ENCODE measurements around the gene GSE1. TPM values are rescaled to one million over a fixed set of nuclear protein-coding genes. Genes with fewer than 3 reads are reported as not detected.

The GSE1 gene
- total RNA-seq, 3 donors from 2014 or later = 52.3 to 105 (median 60.7) TPM

- H3K27me3 ChIP-seq = no peaks in the 10 kb centered on the region
- H3K36me3 ChIP-seq = no peaks in the 10 kb centered on the region
- H3K4me1 ChIP-seq = peaks cover 0 to 15% of the 10 kb centered on the region in 2 donors
- H3K4me3 ChIP-seq = no peak overlapping the region
- peak overlapping the region; percentile 53 to 64 for H3K27ac ChIP-seq
- peak in 1 of 2 donors; percentile 73 for DNase-seq (ENCODE audit: low spot score in 2 of 2)
- H3K9me3 ChIP-seq = no peaks in the 10 kb centered on the region
- intact Hi-C loops (cut with DNase I; ENCODE audit: low total_unique reads) = loop anchor here (2.0 kb wide), 1 partner anchor 97 kb away; no protein-coding TSS in a partner anchor
- TF ChIP-seq POLR2AphosphoS5 (IDR thresholded peaks at IDR 0.05) (peak in 1 of 3 donors; percentile 32), POLR2A (IDR thresholded peaks at IDR 0.05) (no peak)
These were observed 8.7 kb downstream of the GSE1 start for GRCh38 chr16:85621698-85622428.

GRCh38 chr16:85622683-85623082 lies 9.6 kb downstream of the GSE1 start:
- H3K4me1 ChIP-seq = peaks cover 0 to 11% of the 10 kb centered on the region in 2 donors
- intact Hi-C loops (cut with DNase I; ENCODE audit: low total_unique reads) = no loop called here
- no peaks in the 10 kb centered on the region for H3K9me3 ChIP-seq
- H3K27ac ChIP-seq = no peak overlapping the region
- H3K36me3 ChIP-seq = no peaks in the 10 kb centered on the region
- H3K27me3 ChIP-seq = no peaks in the 10 kb centered on the region
- DNase-seq (ENCODE audit: low spot score in 2 of 2) = no peak
- TF ChIP-seq POLR2AphosphoS5 (IDR thresholded peaks at IDR 0.05) (no peak), POLR2A (IDR thresholded peaks at IDR 0.05) (no peak), CTCF (IDR thresholded peaks at IDR 0.05) (no peak)
- no peak overlapping the region for H3K4me3 ChIP-seq

- Histone ChIP-seq H3K9me3 (no peaks in the 10 kb centered on the region), H3K27ac (no peak overlapping the region), H3K36me3 (no peaks in the 10 kb centered on the region), H3K4me1 (peaks cover 0 to 11% of the 10 kb centered on the region in 2 donors), H3K4me3 (no peak overlapping the region), H3K27me3 (no peaks in the 10 kb centered on the region)
- no peak for TF ChIP-seq POLR2AphosphoS5 (IDR thresholded peaks at IDR 0.05)
- DNase-seq (ENCODE audit: low spot score in 2 of 2) = no peak
- intact Hi-C loops (cut with DNase I; ENCODE audit: low total_unique reads) = no loop called here
These were observed 10.1 kb downstream of the GSE1 start for GRCh38 chr16:85623250-85623649.

- no peak overlapping the region for H3K27ac ChIP-seq
- intact Hi-C loops (cut with DNase I; ENCODE audit: low total_unique reads) = no loop called here
- no peak for DNase-seq (ENCODE audit: low spot score in 2 of 2)
- TF ChIP-seq CTCF (IDR thresholded peaks at IDR 0.05) (no peak), POLR2AphosphoS5 (IDR thresholded peaks at IDR 0.05) (no peak), POLR2A (IDR thresholded peaks at IDR 0.05) (no peak)
- H3K9me3 ChIP-seq = no peaks in the 10 kb centered on the region
- H3K27me3 ChIP-seq = no peaks in the 10 kb centered on the region
- H3K4me1 ChIP-seq = peaks cover 0 to 11% of the 10 kb centered on the region in 2 donors
- H3K4me3 ChIP-seq = no peak overlapping the region
- no peaks in the 10 kb centered on the region for H3K36me3 ChIP-seq
These were observed 11.0 kb downstream of the GSE1 start for GRCh38 chr16:85623997-85624601.

- no peak overlapping the region for H3K4me3 ChIP-seq
- H3K27ac ChIP-seq = no peak overlapping the region
- peaks cover 3 to 5% of the 10 kb centered on the region in 2 donors for H3K9me3 ChIP-seq
- H3K27me3 ChIP-seq = no peaks in the 10 kb centered on the region
- H3K4me1 ChIP-seq = peaks cover 0 to 11% of the 10 kb centered on the region in 2 donors
- no peaks in the 10 kb centered on the region for H3K36me3 ChIP-seq
- intact Hi-C loops (cut with DNase I; ENCODE audit: low total_unique reads) = no loop called here
- no peak for DNase-seq (ENCODE audit: low spot score in 2 of 2)
- TF ChIP-seq POLR2A (IDR thresholded peaks at IDR 0.05) = no peak
- TF ChIP-seq POLR2AphosphoS5 (IDR thresholded peaks at IDR 0.05) = no peak
- TF ChIP-seq CTCF (IDR thresholded peaks at IDR 0.05) = no peak
These were observed 11.5 kb downstream of the GSE1 start for GRCh38 chr16:85624646-85625045.

GRCh38 chr16:85625053-85625452 lies 11.9 kb downstream of the GSE1 start:
- H3K4me3 ChIP-seq = no peak overlapping the region
- H3K4me1 ChIP-seq = peaks cover 0 to 11% of the 10 kb centered on the region in 2 donors
- intact Hi-C loops (cut with DNase I; ENCODE audit: low total_unique reads) = no loop called here
- H3K9me3 ChIP-seq = peaks cover 3 to 8% of the 10 kb centered on the region in 2 donors
- no peak for DNase-seq (ENCODE audit: low spot score in 2 of 2)
- TF ChIP-seq CTCF (IDR thresholded peaks at IDR 0.05) (no peak), POLR2AphosphoS5 (IDR thresholded peaks at IDR 0.05) (no peak), POLR2A (IDR thresholded peaks at IDR 0.05) (no peak)
- no peaks in the 10 kb centered on the region for H3K27me3 ChIP-seq
- no peak overlapping the region for H3K27ac ChIP-seq
- no peaks in the 10 kb centered on the region for H3K36me3 ChIP-seq

All from breast epithelium (tissue), 4 donors.